HepG2 (cell line): Measurements from ENCODE around the gene B3GNT8. TPM values are rescaled to one million over a fixed set of nuclear protein-coding genes. Genes with fewer than 3 reads are reported as not detected.

Experiments
- CEBPB ChIP-seq: IDR thresholded peaks from 2 replicates; pipeline ENCODE4 v1.6.1; 2011; ENCODE audit warnings: low read depth, low read length, improper control_type of control experiment, borderline replicate concordance
- DPF2 ChIP-seq: sonication (generic); formaldehyde crosslinking; IDR thresholded peaks from 2 replicates; pipeline ENCODE4 v1.4.0; 2020; ENCODE audit warnings: mild to moderate bottlenecking, low read depth, missing genetic modification reagents, borderline replicate concordance
- DZIP1 ChIP-seq: sonication (generic); formaldehyde crosslinking; IDR thresholded peaks from 2 replicates; pipeline ENCODE4 v1.5.0; 2020; ENCODE audit warnings: mild to moderate bottlenecking, missing genetic modification reagents
- HNF4A ChIP-seq: sonication (generic); formaldehyde crosslinking; IDR thresholded peaks from 2 replicates; pipeline ENCODE4 v1.4.0; 2020; ENCODE audit warnings: missing genetic modification reagents
- HNRNPH1 ChIP-seq: fragments of 200-400 bp; formaldehyde crosslinking; optimal IDR thresholded peaks from 2 replicates; pipeline ENCODE3; 2017; ENCODE audit warnings: mild to moderate bottlenecking, low read depth, low read length
- JARID2 ChIP-seq: sonication (generic); formaldehyde crosslinking; IDR thresholded peaks from 2 replicates; pipeline ENCODE4 v1.8.1; 2023; ENCODE audit warnings: missing genetic modification reagents, inconsistent platforms; ENCODE audit not compliant: insufficient replicate concordance
- KDM6A ChIP-seq: IDR thresholded peaks from 2 replicates; pipeline ENCODE4 v1.6.1; 2016; ENCODE audit warnings: low read depth
- KIAA2018 ChIP-seq: sonication (generic); formaldehyde crosslinking; IDR thresholded peaks from 2 replicates; pipeline ENCODE4 v1.5.0; 2020; ENCODE audit warnings: mild to moderate bottlenecking, missing genetic modification reagents, borderline replicate concordance
- NAIF1 ChIP-seq: sonication (generic); formaldehyde crosslinking; IDR thresholded peaks from 2 replicates; pipeline ENCODE4 v1.5.0; 2020; ENCODE audit warnings: mild to moderate bottlenecking, missing genetic modification reagents, borderline replicate concordance
- NR2F6 ChIP-seq, 2 experiments: IDR thresholded peaks; 2 replicates each; pipeline ENCODE4 v1.6.1; 2016; ENCODE audit warnings: antibody characterized with exemption in 1 of 2, mild to moderate bottlenecking in 1 of 2
- SNRNP70 ChIP-seq: fragments of 200-400 bp; formaldehyde crosslinking; IDR thresholded peaks from 2 replicates; pipeline ENCODE4 v1.6.1; 2017; ENCODE audit warnings: mild to moderate bottlenecking, low read depth, low read length, moderate library complexity
- ZMAT3 ChIP-seq: sonication (generic); formaldehyde crosslinking; conservative IDR thresholded peaks from 2 replicates; pipeline ENCODE4 v1.7.0; 2021; ENCODE audit warnings: missing genetic modification reagents
- ZNF337 ChIP-seq: sonication (generic); formaldehyde crosslinking; IDR thresholded peaks from 2 replicates; pipeline ENCODE4 v1.5.1; 2020; ENCODE audit warnings: missing genetic modification reagents, low read depth, mild to moderate bottlenecking, borderline replicate concordance
- ZNF350 ChIP-seq: sonication (generic); formaldehyde crosslinking; IDR thresholded peaks from 2 replicates; pipeline ENCODE4 v1.4.0; 2020; ENCODE audit warnings: mild to moderate bottlenecking, low read depth, missing genetic modification reagents, borderline replicate concordance
- ZNF484 ChIP-seq: sonication (generic); formaldehyde crosslinking; IDR thresholded peaks from 2 replicates; pipeline ENCODE4 v1.5.1; 2020; ENCODE audit warnings: mild to moderate bottlenecking, low read depth, missing genetic modification reagents, borderline replicate concordance
- ZNF788 ChIP-seq: sonication (generic); formaldehyde crosslinking; IDR thresholded peaks from 2 replicates; pipeline ENCODE4 v1.5.0; 2020; ENCODE audit warnings: mild to moderate bottlenecking, missing genetic modification reagents, borderline replicate concordance
- polyA plus RNA-seq, 8 experiments: library from polyadenylated mRNA; depleted of rRNA in 3 of 8; stranded (reverse) in 7 of 8; unstranded in 1 of 8; fragments of >200 nt; fragmentation: Illumina TruSeq in 4 of 8; extraction: Trizol in 4 of 8; gene quantifications; 2 replicates each; pipeline versions ENCODE4 v1.2.1 to v1.2.3, GENCODE V29; 2011 to 2016; ENCODE audit warnings: low read depth in 4 of 8, missing spikeins in 1 of 8, mixed read lengths in 1 of 8; ENCODE audit not compliant: insufficient read depth in 1 of 8
- total RNA-seq, 5 experiments: library from RNA; depleted of rRNA; stranded (reverse); fragments of >200 nt; fragmentation: Illumina TruSeq; extraction: Trizol; gene quantifications; 2 replicates each; pipeline ENCODE4 v1.2.3, GENCODE V29; 2016; ENCODE audit warnings: low read depth in 1 of 5

B3GNT8 gene
- total and polyA plus RNA-seq, 2 of the 13 experiments (the other 11 are each of a cell fraction or from before 2014, with no cell fraction given) = 0.26 to 1.9 TPM

- TF ChIP-seq ZNF484 (CRISPR knock-in tag) (no peak), NR2F6 (IDR thresholded peaks at IDR 0.05) (peak; percentile 79), NR2F6 (CRISPR knock-in tag; IDR thresholded peaks at IDR 0.05) (peak; percentile 57), DPF2 (CRISPR knock-in tag) (no peak), ZNF350 (CRISPR knock-in tag) (no peak), JARID2 (CRISPR knock-in tag) (no peak), DZIP1 (no peak), SNRNP70 (no peak), ZNF337 (CRISPR knock-in tag) (no peak), ZNF788 (CRISPR knock-in tag) (peak; percentile 37; the same call in 1 of the 2 replicates), HNRNPH1 (no peak), KDM6A (CRISPR knock-in tag) (no peak), HNF4A (CRISPR knock-in tag) (peak; percentile 24), ZMAT3 (CRISPR knock-in tag) (no peak), KIAA2018 (CRISPR knock-in tag) (no peak), NAIF1 (CRISPR knock-in tag) (no peak), CEBPB (peak; percentile 41; the same call in 1 of the 2 replicates)
Observed at GRCh38 chr19:41424335-41425173, 2.6 kb downstream of the B3GNT8 start (continued).
